Measurements from ENCODE around the gene PARD3. TPM values are rescaled to one million over a fixed set of nuclear protein-coding genes. Genes with fewer than 3 reads are reported as not detected.

Gene PARD3
- polyA plus RNA-seq, 4 donors, result 64.9 to 85.2 (median 73.4) TPM

GRCh38 chr10:34216348-34216945 is 598.6 kb downstream of the PARD3 start:
- no peak for DNase-seq (ENCODE audit: low read depth in 4 of 4, low spot score in 2 of 4)

- DNase-seq (ENCODE audit: low read depth in 4 of 4, low spot score in 2 of 4), result no peak
Measured at GRCh38 chr10:34213805-34214197, 601.3 kb downstream of the PARD3 start.

GRCh38 chr10:34213193-34213804 is 601.8 kb downstream of the PARD3 start:
- no peak for DNase-seq (ENCODE audit: low read depth in 4 of 4, low spot score in 2 of 4)

- DNase-seq (ENCODE audit: low read depth in 4 of 4, low spot score in 2 of 4), result no peak
Measured at GRCh38 chr10:34207343-34207742, 607.8 kb downstream of the PARD3 start.

- no peak for DNase-seq (ENCODE audit: low read depth in 4 of 4, low spot score in 2 of 4)
Measured at GRCh38 chr10:34206935-34207268, 608.2 kb downstream of the PARD3 start.

- DNase-seq (ENCODE audit: low read depth in 4 of 4, low spot score in 2 of 4), result no peak
Measured at GRCh38 chr10:34206078-34206934, 608.8 kb downstream of the PARD3 start.

- no peak for DNase-seq (ENCODE audit: low read depth in 4 of 4, low spot score in 2 of 4)
Measured at GRCh38 chr10:34205452-34205851, 609.6 kb downstream of the PARD3 start.

- no peak for DNase-seq (ENCODE audit: low read depth in 4 of 4, low spot score in 2 of 4)
Measured at GRCh38 chr10:34203966-34204630, 611.0 kb downstream of the PARD3 start.

- no peak for DNase-seq (ENCODE audit: low read depth in 4 of 4, low spot score in 2 of 4)
Measured at GRCh38 chr10:34200355-34200901, 614.7 kb downstream of the PARD3 start.

- no peak for DNase-seq (ENCODE audit: low read depth in 4 of 4, low spot score in 2 of 4)
Measured at GRCh38 chr10:34198953-34199352, 616.1 kb downstream of the PARD3 start.

GRCh38 chr10:34196058-34196433 is 619.0 kb downstream of the PARD3 start:
- DNase-seq (ENCODE audit: low read depth in 4 of 4, low spot score in 2 of 4), result no peak

- DNase-seq (ENCODE audit: low read depth in 4 of 4, low spot score in 2 of 4), result no peak
Measured at GRCh38 chr10:34195364-34196057, 619.6 kb downstream of the PARD3 start.

GRCh38 chr10:34193931-34194626 is 621.0 kb downstream of the PARD3 start:
- no peak for DNase-seq (ENCODE audit: low read depth in 4 of 4, low spot score in 2 of 4)

- no peak for DNase-seq (ENCODE audit: low read depth in 4 of 4, low spot score in 2 of 4)
Measured at GRCh38 chr10:34192646-34193045, 622.5 kb downstream of the PARD3 start.

- DNase-seq (ENCODE audit: low read depth in 4 of 4, low spot score in 2 of 4), result no peak
Measured at GRCh38 chr10:34191406-34191805, 623.7 kb downstream of the PARD3 start.

GRCh38 chr10:34190580-34190979 is 624.5 kb downstream of the PARD3 start:
- DNase-seq (ENCODE audit: low read depth in 4 of 4, low spot score in 2 of 4), result no peak

- no peak for DNase-seq (ENCODE audit: low read depth in 4 of 4, low spot score in 2 of 4)
Measured at GRCh38 chr10:34189830-34190229, 625.3 kb downstream of the PARD3 start.

GRCh38 chr10:34188221-34188620 is 626.9 kb downstream of the PARD3 start:
- DNase-seq (ENCODE audit: low read depth in 4 of 4, low spot score in 2 of 4), result no peak

- DNase-seq (ENCODE audit: low read depth in 4 of 4, low spot score in 2 of 4), result no peak
Measured at GRCh38 chr10:34187201-34187600, 627.9 kb downstream of the PARD3 start.

- no peak for DNase-seq (ENCODE audit: low read depth in 4 of 4, low spot score in 2 of 4)
Measured at GRCh38 chr10:34186745-34187144, 628.4 kb downstream of the PARD3 start.
